Testis (tissue), 2 donors: ENCODE measurements around the gene NFATC2.

ENCODE experiments used
- POLR2A ChIP-seq: fragments of 450-650 bp; IDR thresholded peaks from one replicate; pipeline ENCODE4 v1.6.1; 2017; ENCODE audit warnings: antibody characterized with exemption, mild to moderate bottlenecking, moderate library complexity
- TF ChIP-seq, protein P1 (sequence below), 3 experiments: fragments of 450-650 bp in 2 of 3; fragments of 200-600 bp in 1 of 3; sonication (generic) in 1 of 3; IDR thresholded peaks; one replicate each; pipeline ENCODE4 v1.5.1; 2016 to 2019; ENCODE audit warnings: antibody characterized with exemption in 3 of 3, mild to moderate bottlenecking in 2 of 3, moderate library complexity in 1 of 3

DNA sequence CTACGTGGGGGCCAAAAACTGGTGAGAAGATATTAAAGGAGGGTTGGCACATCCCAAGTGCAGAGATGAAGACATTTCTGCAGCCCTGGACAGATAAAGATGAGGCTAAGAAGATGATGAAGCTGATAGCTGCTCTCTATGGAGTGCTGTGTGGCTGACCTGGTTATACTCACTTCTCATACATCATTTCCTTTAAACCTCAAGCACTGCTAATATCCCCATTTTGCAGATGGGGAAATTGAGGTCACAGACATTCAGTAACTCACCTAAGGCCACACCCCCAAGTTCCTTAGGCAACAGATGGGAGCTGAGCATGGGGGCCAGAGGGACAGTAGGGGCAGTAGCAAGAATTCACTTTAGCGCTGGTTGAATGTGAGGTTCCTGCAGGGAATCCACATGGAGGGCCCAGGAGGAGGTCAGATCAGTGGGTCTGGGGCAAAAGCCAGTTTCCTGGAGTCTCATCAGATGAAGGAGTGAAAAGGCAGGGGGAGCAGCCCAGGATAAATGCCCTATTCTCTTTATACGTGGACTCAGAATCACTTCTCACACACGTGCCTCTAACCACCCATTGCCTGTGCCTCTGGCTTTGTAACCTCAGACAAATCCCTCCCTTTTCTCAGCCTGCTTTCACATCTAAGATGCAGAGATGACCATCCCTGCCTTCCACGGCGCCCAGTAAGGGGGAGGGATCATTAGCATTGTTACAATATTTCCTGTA is 125.8 kb downstream of the NFATC2 start:
- TF ChIP-seq, protein P1, sequence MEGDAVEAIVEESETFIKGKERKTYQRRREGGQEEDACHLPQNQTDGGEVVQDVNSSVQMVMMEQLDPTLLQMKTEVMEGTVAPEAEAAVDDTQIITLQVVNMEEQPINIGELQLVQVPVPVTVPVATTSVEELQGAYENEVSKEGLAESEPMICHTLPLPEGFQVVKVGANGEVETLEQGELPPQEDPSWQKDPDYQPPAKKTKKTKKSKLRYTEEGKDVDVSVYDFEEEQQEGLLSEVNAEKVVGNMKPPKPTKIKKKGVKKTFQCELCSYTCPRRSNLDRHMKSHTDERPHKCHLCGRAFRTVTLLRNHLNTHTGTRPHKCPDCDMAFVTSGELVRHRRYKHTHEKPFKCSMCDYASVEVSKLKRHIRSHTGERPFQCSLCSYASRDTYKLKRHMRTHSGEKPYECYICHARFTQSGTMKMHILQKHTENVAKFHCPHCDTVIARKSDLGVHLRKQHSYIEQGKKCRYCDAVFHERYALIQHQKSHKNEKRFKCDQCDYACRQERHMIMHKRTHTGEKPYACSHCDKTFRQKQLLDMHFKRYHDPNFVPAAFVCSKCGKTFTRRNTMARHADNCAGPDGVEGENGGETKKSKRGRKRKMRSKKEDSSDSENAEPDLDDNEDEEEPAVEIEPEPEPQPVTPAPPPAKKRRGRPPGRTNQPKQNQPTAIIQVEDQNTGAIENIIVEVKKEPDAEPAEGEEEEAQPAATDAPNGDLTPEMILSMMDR (IDR thresholded peaks at IDR 0.05): no peak
- TF ChIP-seq POLR2A: no peak
